HEK293T (cell line): ENCODE data around the gene TXNL4A.

ENCODE experiments used
- CTCF ChIA-PET: fragments of 350-600 bp; formaldehyde crosslinking; extraction: SDS; loops from one replicate; lab custom pipeline; 2021; ENCODE audit warnings: antibody characterized with exemption, inconsistent platforms; lab: Yijun Ruan, JAX
- POLR2A ChIA-PET: fragments of 350-600 bp; formaldehyde crosslinking; extraction: SDS; loops from one replicate; lab custom pipeline; 2020; ENCODE audit warnings: antibody characterized with exemption, inconsistent platforms; lab: Yijun Ruan, JAX
- DNase-seq: peaks from one replicate; pipeline ENCODE4 v3.0.0; 2012; ENCODE audit warnings: mixed read lengths; ENCODE audit errors: extremely low spot score
- ARNT ChIP-seq: fragments of 450-650 bp; IDR thresholded peaks from 2 replicates; pipeline ENCODE4 v1.6.1; 2017; ENCODE audit warnings: mild to moderate bottlenecking
- BHLHE40 ChIP-seq: fragments of 450-650 bp; IDR thresholded peaks from 2 replicates; pipeline ENCODE4 v1.6.1; 2016; ENCODE audit warnings: mild to moderate bottlenecking, moderate library complexity, borderline replicate concordance
- CTBP1 ChIP-seq: fragments of 450-650 bp; IDR thresholded peaks from 2 replicates; pipeline ENCODE4 v1.6.1; 2016; ENCODE audit warnings: borderline replicate concordance
- ELF4 ChIP-seq: fragments of 450-650 bp; IDR thresholded peaks from 2 replicates; pipeline ENCODE4 v1.6.1; 2017; ENCODE audit warnings: antibody characterized with exemption
- FOXA1 ChIP-seq: fragments of 450-650 bp; IDR thresholded peaks from 2 replicates; pipeline ENCODE4 v1.6.1; 2016; ENCODE audit warnings: mild to moderate bottlenecking
- FOXK2 ChIP-seq: fragments of 450-650 bp; IDR thresholded peaks from 2 replicates; pipeline ENCODE4 v1.6.1; 2016; ENCODE audit warnings: mild to moderate bottlenecking
- FOXM1 ChIP-seq: fragments of 450-650 bp; IDR thresholded peaks from 2 replicates; pipeline ENCODE4 v1.6.1; 2017; ENCODE audit warnings: mild to moderate bottlenecking, borderline replicate concordance
- HDGF ChIP-seq: fragments of 450-650 bp; IDR thresholded peaks from 2 replicates; pipeline ENCODE4 v1.6.1; 2017; ENCODE audit warnings: antibody characterized with exemption, borderline replicate concordance
- L3MBTL2 ChIP-seq: fragments of 450-650 bp; conservative IDR thresholded peaks from 2 replicates; pipeline ENCODE4 v1.6.1; 2016; ENCODE audit warnings: mild to moderate bottlenecking
- LEF1 ChIP-seq: fragments of 450-650 bp; IDR thresholded peaks from 2 replicates; pipeline ENCODE4 v1.6.1; 2017; ENCODE audit warnings: mild to moderate bottlenecking, borderline replicate concordance
- NFRKB ChIP-seq: fragments of 450-650 bp; IDR thresholded peaks from 2 replicates; pipeline ENCODE4 v1.6.1; 2016; ENCODE audit warnings: mild to moderate bottlenecking, moderate library complexity
- PKNOX1 ChIP-seq: fragments of 450-650 bp; IDR thresholded peaks from 2 replicates; pipeline ENCODE4 v1.6.1; 2016
- SP1 ChIP-seq: fragments of 450-650 bp; IDR thresholded peaks from 2 replicates; pipeline ENCODE4 v1.6.1; 2017
- SUZ12 ChIP-seq: fragments of 450-650 bp; IDR thresholded peaks from 2 replicates; pipeline ENCODE4 v1.6.1; 2016; ENCODE audit warnings: mild to moderate bottlenecking
- TARDBP ChIP-seq: fragments of 450-650 bp; IDR thresholded peaks from 2 replicates; pipeline ENCODE4 v1.6.1; 2016
- ZNF384 ChIP-seq: fragments of 450-650 bp; IDR thresholded peaks from 2 replicates; pipeline ENCODE4 v1.6.1; 2016

TXNL4A gene

DNA sequence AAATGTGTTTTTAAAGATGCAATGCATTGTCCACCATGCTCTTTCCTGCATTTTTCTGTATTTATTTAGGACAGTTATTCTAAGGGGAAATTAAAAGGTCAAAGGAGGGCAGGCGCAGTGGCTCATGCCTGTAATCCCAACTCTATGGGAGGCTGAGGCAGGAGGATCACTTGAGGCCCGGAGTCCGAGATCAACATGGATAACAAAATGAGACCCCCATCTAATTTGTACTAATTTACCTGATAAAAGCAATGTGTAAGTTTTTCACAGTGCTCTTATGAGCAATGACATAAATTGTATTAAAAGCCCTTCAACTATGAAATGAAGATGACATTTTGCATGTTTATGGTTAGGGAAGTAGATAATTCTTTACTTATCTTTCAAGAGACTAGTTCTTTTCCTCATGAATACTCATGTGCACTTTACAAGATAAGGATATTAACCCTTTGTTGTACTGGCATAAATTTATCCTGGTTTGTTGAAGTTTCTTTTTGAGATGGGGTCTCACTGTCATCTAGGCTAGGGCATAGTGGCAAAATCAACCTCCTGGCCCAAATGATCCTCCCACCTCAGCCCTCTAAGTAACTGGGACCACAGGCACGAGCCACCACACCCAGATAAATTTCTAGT, 14.2 kb downstream of the TXNL4A start:
- ChIA-PET POLR2A (no interaction called here), CTCF (no interaction called here)
- TF ChIP-seq TARDBP, result no peak
- no peak for TF ChIP-seq NFRKB
- TF ChIP-seq SP1, result no peak
- TF ChIP-seq ELF4, result no peak
- TF ChIP-seq SUZ12, result no peak
- TF ChIP-seq ZNF384, result no peak
- no peak for TF ChIP-seq ARNT
- TF ChIP-seq PKNOX1, result no peak
- TF ChIP-seq L3MBTL2, result no peak
- TF ChIP-seq FOXM1, result no peak
- TF ChIP-seq LEF1, result no peak
- no peak for TF ChIP-seq HDGF
- DNase-seq, result no peak

GRCh38 chr18:79973517-79973916, 14.8 kb downstream of the TXNL4A start:
- CTCF ChIA-PET, result no interaction called here
- no peak for TF ChIP-seq FOXM1
- no peak for TF ChIP-seq NFRKB
- TF ChIP-seq ARNT, result no peak
- no peak for TF ChIP-seq SUZ12
- TF ChIP-seq HDGF, result no peak
- TF ChIP-seq CTBP1, result no peak
- TF ChIP-seq TARDBP, result no peak
- TF ChIP-seq FOXK2, result no peak
- no peak for TF ChIP-seq SP1
- TF ChIP-seq BHLHE40, result no peak
- no peak for TF ChIP-seq ZNF384
- no peak for TF ChIP-seq PKNOX1
- TF ChIP-seq ELF4, result no peak
- TF ChIP-seq FOXA1, result no peak
- no peak for TF ChIP-seq LEF1
- no peak for TF ChIP-seq L3MBTL2
- POLR2A ChIA-PET, result no interaction called here
- no peak for DNase-seq

- no peak for TF ChIP-seq ZNF384
- TF ChIP-seq FOXA1, result no peak
- no peak for TF ChIP-seq FOXK2
- TF ChIP-seq PKNOX1, result no peak
- TF ChIP-seq NFRKB, result no peak
- no peak for TF ChIP-seq CTBP1
- TF ChIP-seq HDGF, result no peak
- no peak for TF ChIP-seq BHLHE40
- no peak for TF ChIP-seq LEF1
- no peak for TF ChIP-seq ELF4
- no peak for TF ChIP-seq FOXM1
- TF ChIP-seq ARNT, result no peak
- no peak for TF ChIP-seq L3MBTL2
- TF ChIP-seq TARDBP, result no peak
- ChIA-PET POLR2A (no interaction called here), CTCF (no interaction called here)
- DNase-seq, result no peak
Measured at GRCh38 chr18:79972720-79973119, 15.6 kb downstream of the TXNL4A start.

DNA sequence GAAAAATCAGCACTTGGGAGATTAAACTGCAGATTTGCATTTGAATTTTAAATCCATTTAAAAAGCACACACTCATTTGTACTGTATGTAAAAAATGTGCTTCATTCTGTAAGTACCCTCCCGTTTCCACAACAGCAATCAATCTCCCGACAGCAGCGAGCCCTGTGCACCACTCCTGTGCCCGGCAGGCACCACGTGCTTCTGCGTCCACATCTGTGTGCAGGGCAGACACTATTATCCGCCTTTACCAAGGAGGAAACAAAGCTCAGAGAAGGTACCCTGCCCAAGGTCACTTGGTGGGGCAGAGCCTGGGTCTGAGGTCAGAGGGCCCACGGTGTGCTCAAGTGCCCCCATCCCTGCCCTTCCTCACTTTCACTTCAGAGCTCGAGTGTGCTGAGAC, 16.4 kb downstream of the TXNL4A start:
- CTCF ChIA-PET, result no interaction called here
- DNase-seq, result no peak
- TF ChIP-seq BHLHE40 (no peak), CTBP1 (no peak), ZNF384 (no peak), ELF4 (no peak), L3MBTL2 (no peak), NFRKB (no peak), SP1 (no peak), LEF1 (no peak), SUZ12 (no peak), TARDBP (no peak), PKNOX1 (no peak), FOXA1 (no peak), ARNT (no peak), FOXM1 (no peak), FOXK2 (no peak), HDGF (no peak)
- POLR2A ChIA-PET, result no interaction called here

- CTCF ChIA-PET, result no interaction called here
- no peak for TF ChIP-seq FOXK2
- TF ChIP-seq TARDBP, result no peak
- TF ChIP-seq NFRKB, result no peak
- TF ChIP-seq SUZ12, result no peak
- no peak for TF ChIP-seq PKNOX1
- TF ChIP-seq ZNF384, result no peak
- no peak for TF ChIP-seq SP1
- no peak for TF ChIP-seq FOXA1
- TF ChIP-seq CTBP1, result no peak
- TF ChIP-seq ELF4, result no peak
- no peak for TF ChIP-seq LEF1
- TF ChIP-seq HDGF, result no peak
- no peak for TF ChIP-seq ARNT
- TF ChIP-seq FOXM1, result no peak
- no peak for TF ChIP-seq BHLHE40
- no peak for TF ChIP-seq L3MBTL2
- DNase-seq, result no peak
- POLR2A ChIA-PET, result no interaction called here
Measured at GRCh38 chr18:79971211-79971952, 17.0 kb downstream of the TXNL4A start.
